Nephron (organoid): ENCODE measurements around the gene CHURC1.
A peak's percentile ranks its signal among the peaks of the same experiment; 100 is the strongest.

Source experiments
- H3K27ac Mint-ChIP-seq, 3 experiments: 2 replicates each; pipeline ENCODE4 v1.8.0; 2020; ENCODE audit warnings: mixed read lengths in 3 of 3, mild to moderate bottlenecking in 2 of 3, moderate library complexity in 1 of 3
- H3K27me3 Mint-ChIP-seq: 2 replicates; pipeline ENCODE4 v1.8.0; 2021; ENCODE audit warnings: low read depth, mild to moderate bottlenecking, moderate library complexity, mixed read lengths
- H3K36me3 Mint-ChIP-seq: 2 replicates; pipeline ENCODE4 v1.8.0; 2020; ENCODE audit warnings: low read depth, mixed read lengths
- H3K4me1 Mint-ChIP-seq: 2 replicates; pipeline ENCODE4 v1.8.0; 2020; ENCODE audit warnings: mixed read lengths
- H3K4me3 Mint-ChIP-seq, 3 experiments: 2 replicates each; pipeline ENCODE4 v1.8.0; 2020; ENCODE audit warnings: mild to moderate bottlenecking in 3 of 3, mixed read lengths in 3 of 3, moderate library complexity in 2 of 3
- H3K9me3 Mint-ChIP-seq: 2 replicates; pipeline ENCODE4 v1.8.0; 2020; ENCODE audit warnings: mixed read lengths
- TF ChIP-seq, protein P1 (sequence below), 3 experiments: fragments of 200-600 bp; sonication (generic); IDR thresholded peaks; one replicate each; pipeline ENCODE4 v1.5.0; 2021; ENCODE audit warnings: antibody characterized with exemption in 3 of 3; ENCODE audit not compliant: unreplicated experiment in 3 of 3

Gene CHURC1

DNA sequence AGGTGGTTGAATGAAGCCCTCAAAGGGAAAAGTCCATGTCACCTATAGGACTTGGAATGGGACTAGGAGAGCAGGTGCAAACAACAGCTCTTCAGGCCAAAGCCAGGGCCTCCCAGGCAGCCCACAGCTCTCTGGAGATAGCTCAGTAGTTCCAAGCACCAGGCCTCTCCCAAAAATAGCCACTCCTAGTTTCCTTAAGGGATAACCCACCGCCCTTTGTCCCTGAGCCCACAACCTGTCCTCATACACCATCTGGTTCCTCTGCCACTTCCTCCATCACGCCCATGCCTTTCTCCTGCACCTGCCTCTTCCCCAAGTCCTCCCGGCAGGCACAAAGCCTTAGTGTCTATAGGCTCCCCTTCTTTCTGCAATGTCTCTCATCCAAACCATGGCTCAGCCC is 55.8 kb downstream of the CHURC1 start:
- no peaks in the 10 kb centered on the region for H3K9me3 Mint-ChIP-seq

DNA sequence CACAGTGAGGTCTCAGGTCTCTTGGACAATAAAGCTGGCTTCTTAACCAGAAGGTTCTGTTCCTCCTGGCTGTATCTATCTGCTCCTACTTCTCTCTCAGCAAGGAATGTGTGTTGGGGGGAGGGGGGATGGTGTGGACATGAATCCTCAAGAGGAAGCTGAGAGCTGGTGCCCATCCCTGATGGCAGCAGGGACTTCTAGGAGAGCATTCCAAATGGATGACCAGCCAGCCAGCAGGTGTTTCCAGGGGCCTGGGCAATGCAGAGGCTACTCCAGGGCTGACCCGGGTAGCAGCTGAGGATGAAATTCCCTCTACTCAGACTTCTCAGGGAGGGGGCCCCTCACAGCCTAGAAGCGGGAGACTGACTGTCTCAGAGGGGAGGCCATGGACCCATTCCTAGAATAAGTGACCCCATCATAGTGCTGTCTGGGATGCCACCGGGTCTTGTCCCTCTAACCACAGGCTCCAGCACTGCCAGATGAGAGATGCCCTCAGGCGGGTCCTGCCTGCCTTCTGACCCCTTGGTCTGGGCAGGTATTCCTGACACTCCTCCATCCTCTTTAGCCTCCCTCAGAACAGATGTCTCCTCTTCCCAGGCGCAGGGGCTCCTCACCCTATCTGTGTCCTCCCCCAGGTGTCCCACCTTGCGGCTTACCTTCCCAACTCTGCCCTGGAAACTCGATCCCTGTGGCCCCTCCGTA is 56.7 kb downstream of the CHURC1 start:
- Mint-ChIP-seq H3K4me1 (peaks cover 35% of the 10 kb centered on the region), H3K9me3 (no peaks in the 10 kb centered on the region), H3K27ac (peak overlapping the region in 2 of 3 experiments; percentile 37 to 73), H3K27me3 (peaks cover 15% of the 10 kb centered on the region), H3K36me3 (no peaks in the 10 kb centered on the region), H3K4me3 (peak overlapping the region; percentile 81 to 88 (median 87))
- TF ChIP-seq, protein P1, sequence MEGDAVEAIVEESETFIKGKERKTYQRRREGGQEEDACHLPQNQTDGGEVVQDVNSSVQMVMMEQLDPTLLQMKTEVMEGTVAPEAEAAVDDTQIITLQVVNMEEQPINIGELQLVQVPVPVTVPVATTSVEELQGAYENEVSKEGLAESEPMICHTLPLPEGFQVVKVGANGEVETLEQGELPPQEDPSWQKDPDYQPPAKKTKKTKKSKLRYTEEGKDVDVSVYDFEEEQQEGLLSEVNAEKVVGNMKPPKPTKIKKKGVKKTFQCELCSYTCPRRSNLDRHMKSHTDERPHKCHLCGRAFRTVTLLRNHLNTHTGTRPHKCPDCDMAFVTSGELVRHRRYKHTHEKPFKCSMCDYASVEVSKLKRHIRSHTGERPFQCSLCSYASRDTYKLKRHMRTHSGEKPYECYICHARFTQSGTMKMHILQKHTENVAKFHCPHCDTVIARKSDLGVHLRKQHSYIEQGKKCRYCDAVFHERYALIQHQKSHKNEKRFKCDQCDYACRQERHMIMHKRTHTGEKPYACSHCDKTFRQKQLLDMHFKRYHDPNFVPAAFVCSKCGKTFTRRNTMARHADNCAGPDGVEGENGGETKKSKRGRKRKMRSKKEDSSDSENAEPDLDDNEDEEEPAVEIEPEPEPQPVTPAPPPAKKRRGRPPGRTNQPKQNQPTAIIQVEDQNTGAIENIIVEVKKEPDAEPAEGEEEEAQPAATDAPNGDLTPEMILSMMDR (IDR thresholded peaks at IDR 0.05; ENCODE audit: unreplicated experiment in 3 of 3), result no peak

More for the DNA sequence above, 55.8 kb downstream of the CHURC1 start:
- TF ChIP-seq, protein P1 (IDR thresholded peaks at IDR 0.05; ENCODE audit: unreplicated experiment in 3 of 3), result no peak
- Mint-ChIP-seq H3K27me3 (peaks cover 15% of the 10 kb centered on the region), H3K36me3 (no peaks in the 10 kb centered on the region), H3K4me1 (peaks cover 35% of the 10 kb centered on the region), H3K27ac (no peak overlapping the region), H3K4me3 (peak overlapping the region; percentile 81 to 88 (median 87))

DNA sequence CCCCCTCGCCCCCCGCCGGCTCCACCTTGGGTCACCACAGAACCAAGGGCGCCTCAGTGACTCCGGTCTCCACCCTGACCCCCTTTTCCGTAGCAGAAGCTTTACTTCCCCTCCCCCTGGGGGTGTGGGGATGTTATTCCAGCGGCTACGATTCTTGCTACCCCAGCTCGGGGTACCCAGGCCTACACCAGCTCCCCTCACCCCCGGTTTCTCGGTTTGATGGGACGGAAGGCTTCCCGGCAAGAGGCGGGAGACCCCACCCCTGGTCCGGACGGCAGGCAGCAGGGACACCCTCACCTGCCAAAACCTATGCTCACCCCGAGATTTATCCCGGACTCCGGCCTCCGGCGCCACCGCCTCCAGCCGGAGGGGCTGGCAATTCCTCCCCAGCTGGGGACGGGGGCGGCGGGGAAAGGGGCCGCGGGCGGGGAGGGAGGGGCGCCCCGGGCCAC is 57.3 kb downstream of the CHURC1 start:
- H3K36me3 Mint-ChIP-seq, result no peaks in the 10 kb centered on the region
- H3K4me1 Mint-ChIP-seq, result peaks cover 35% of the 10 kb centered on the region
- peak overlapping the region; percentile 81 to 88 (median 87) for H3K4me3 Mint-ChIP-seq
- no peaks in the 10 kb centered on the region for H3K9me3 Mint-ChIP-seq
- peak overlapping the region in 1 of 3 experiments; percentile 37 for H3K27ac Mint-ChIP-seq
- TF ChIP-seq, protein P1 (IDR thresholded peaks at IDR 0.05; ENCODE audit: unreplicated experiment in 3 of 3), result no peak
- H3K27me3 Mint-ChIP-seq, result peaks cover 18% of the 10 kb centered on the region

DNA sequence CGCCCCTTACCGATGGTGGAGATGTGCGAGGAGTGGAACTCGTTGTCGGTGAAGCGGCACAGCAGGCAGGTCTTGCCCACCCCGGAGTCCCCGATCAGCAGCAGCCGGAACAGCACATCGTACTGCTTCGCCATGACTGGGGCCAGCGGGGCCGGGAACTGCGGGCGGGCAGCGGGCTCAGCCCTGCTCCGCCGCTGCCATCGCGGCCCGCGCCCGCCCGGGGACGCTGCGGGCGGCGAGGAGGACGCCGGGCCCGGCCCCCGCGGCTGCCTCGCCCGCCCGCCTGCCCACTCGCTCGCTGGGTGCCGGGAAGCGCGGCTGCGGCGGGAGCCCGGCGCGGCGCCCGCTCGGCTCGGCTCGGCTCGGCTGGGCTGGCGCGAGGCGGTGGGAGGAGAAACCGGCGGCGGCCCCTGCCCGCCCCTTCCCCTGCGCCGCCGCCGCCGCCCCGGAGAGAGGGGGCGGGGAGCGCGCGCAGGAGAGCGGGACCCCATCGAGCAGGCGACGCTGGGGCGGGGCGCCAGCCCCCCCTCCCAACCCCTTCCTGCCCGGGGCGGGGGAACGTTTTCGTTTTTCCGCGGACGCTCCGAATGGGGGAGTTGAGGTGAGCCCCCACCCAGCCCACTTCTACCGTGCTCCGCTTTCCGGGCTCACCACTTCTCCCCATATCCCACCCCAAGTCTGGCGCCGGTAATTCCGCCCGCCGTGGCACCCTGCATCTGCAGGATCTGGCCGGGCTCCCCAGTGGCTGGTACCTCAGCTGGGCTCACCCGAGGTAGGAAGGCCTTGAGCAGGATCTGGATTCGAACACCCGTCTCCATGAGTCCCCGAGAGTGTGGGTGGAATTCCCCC is 57.9 kb downstream of the CHURC1 start, which contains the start of gene RAB15:
Gene RAB15 (minus strand): TSS at position 394 of the 849 bp plus-strand sequence. CDS start 260 bp downstream, at position 134.
- peak within 1 kb of the TSS; percentile 88 to 90 (median 89) for H3K4me3 Mint-ChIP-seq
- H3K27ac Mint-ChIP-seq, result peak within 1 kb of the TSS; percentile 37 to 73 (median 41)
- no peaks in the 10 kb centered on the region for H3K36me3 Mint-ChIP-seq
- TF ChIP-seq, protein P1 (IDR thresholded peaks at IDR 0.05; ENCODE audit: unreplicated experiment in 3 of 3), result no peak
- H3K9me3 Mint-ChIP-seq, result no peaks in the 10 kb centered on the region
- H3K27me3 Mint-ChIP-seq, result peaks cover 18% of the 10 kb centered on the region
- peaks cover 35% of the 10 kb centered on the region for H3K4me1 Mint-ChIP-seq

DNA sequence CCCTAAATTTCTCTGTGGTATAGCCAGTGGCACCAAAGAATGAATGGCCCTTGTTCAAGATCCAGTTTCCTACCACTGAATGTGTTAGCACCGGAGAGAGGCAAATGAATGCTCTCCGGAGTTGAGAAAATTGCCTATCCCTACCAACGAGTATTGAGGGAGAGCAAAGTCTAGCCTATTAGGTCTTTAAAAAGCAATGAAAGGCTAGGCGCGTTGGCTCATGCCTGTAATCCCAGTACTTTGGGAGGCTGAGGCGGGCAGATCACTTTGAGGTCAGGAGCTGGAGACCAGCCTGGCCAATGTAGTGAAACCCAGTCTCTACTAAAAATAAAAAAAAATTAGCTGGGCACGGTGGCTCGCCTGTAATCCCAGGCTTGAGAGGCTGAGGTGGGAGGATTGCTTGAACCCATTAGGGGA is 58.8 kb downstream of the CHURC1 start:
- TF ChIP-seq, protein P1 (IDR thresholded peaks at IDR 0.05; ENCODE audit: unreplicated experiment in 3 of 3), result no peak
- Mint-ChIP-seq H3K4me1 (peaks cover 31% of the 10 kb centered on the region), H3K36me3 (no peaks in the 10 kb centered on the region), H3K9me3 (no peaks in the 10 kb centered on the region), H3K4me3 (peak overlapping the region; percentile 88 to 90 (median 89)), H3K27me3 (peaks cover 19% of the 10 kb centered on the region), H3K27ac (peak overlapping the region in 2 of 3 experiments; percentile 41 to 46)
